ENCODE measurements around the gene BCORL1. TPM values are rescaled to one million over a fixed set of nuclear protein-coding genes. Genes with fewer than 3 reads are reported as not detected.

The BCORL1 gene
- total RNA-seq, 1 experiment from 2014 or later, result 30.8 TPM

DNA sequence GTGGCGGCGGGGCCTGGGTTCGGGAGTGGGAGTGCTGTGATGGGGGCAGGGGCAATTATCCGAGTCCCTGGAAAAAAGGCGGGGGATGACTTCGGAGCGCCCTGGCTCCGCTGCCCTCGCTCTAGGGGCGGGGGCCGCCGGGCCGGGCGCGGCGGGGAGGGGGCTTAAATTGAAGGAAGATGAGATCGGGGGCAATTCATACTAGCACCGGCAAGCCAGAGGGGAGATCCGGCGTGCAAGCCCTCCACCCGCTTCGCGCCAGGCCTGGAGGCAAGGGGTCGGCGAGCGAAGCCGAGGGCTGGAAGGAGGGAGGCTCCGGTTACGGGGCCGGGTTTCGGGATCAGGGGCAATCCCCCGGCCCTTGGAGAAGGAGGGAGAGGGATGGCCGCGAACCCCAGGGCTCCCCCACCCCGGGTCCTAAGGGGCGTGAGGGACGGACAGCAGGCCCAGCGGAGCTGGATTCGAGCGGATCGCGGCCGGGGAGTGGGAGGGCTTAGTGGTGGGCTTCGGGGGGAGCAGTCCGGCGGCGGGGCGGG is 1.2 kb downstream of the BCORL1 start:
- TF ChIP-seq, protein P1, sequence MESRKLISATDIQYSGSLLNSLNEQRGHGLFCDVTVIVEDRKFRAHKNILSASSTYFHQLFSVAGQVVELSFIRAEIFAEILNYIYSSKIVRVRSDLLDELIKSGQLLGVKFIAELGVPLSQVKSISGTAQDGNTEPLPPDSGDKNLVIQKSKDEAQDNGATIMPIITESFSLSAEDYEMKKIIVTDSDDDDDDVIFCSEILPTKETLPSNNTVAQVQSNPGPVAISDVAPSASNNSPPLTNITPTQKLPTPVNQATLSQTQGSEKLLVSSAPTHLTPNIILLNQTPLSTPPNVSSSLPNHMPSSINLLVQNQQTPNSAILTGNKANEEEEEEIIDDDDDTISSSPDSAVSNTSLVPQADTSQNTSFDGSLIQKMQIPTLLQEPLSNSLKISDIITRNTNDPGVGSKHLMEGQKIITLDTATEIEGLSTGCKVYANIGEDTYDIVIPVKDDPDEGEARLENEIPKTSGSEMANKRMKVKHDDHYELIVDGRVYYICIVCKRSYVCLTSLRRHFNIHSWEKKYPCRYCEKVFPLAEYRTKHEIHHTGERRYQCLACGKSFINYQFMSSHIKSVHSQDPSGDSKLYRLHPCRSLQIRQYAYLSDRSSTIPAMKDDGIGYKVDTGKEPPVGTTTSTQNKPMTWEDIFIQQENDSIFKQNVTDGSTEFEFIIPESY (IDR thresholded peaks at IDR 0.05; ENCODE audit: extremely low read depth, insufficient replicate concordance, low read length), result no peak
- TF ChIP-seq ZFX (IDR thresholded peaks at IDR 0.05) (no peak), EGR1 (IDR thresholded peaks at IDR 0.05; ENCODE audit: low read depth) (no peak), ELF1 (IDR thresholded peaks at IDR 0.05; ENCODE audit: borderline replicate concordance, low read depth) (no peak), CTCF (IDR thresholded peaks at IDR 0.05 in 2 of 3, conservative IDR thresholded peaks at IDR 0.05 in 1 of 3; ENCODE audit: borderline replicate concordance in 1 of 3, insufficient read depth in 1 of 3, low read depth in 2 of 3, low read length in 2 of 3) (no peak), POLR2AphosphoS5 (IDR thresholded peaks at IDR 0.05; ENCODE audit: low read depth, low read length) (no peak), SIN3A (IDR thresholded peaks at IDR 0.05; ENCODE audit: low read depth) (no peak), JUND (IDR thresholded peaks at IDR 0.05) (no peak), SP1 (IDR thresholded peaks at IDR 0.05; ENCODE audit: low read depth) (no peak), REST (IDR thresholded peaks at IDR 0.05; ENCODE audit: low read depth) (no peak), TCF7L2 (IDR thresholded peaks at IDR 0.05; ENCODE audit: borderline replicate concordance, extremely low read depth, insufficient read depth, insufficient read length) (no peak), EZH2phosphoT487 (IDR thresholded peaks at IDR 0.05; ENCODE audit: borderline replicate concordance) (no peak), ATF3 (IDR thresholded peaks at IDR 0.05) (no peak), SRF (IDR thresholded peaks at IDR 0.05; ENCODE audit: low read depth) (no peak), ZNF274 (IDR thresholded peaks at IDR 0.05; ENCODE audit: low read depth, low read length) (no peak)
- TF ChIP-seq, protein P2, sequence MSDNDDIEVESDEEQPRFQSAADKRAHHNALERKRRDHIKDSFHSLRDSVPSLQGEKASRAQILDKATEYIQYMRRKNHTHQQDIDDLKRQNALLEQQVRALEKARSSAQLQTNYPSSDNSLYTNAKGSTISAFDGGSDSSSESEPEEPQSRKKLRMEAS (IDR thresholded peaks at IDR 0.05), result no peak
- Histone ChIP-seq H3K36me3 (ENCODE audit: control insufficient read depth in 1 of 2, insufficient read depth in 2 of 2, low read length in 2 of 2) (no peaks in the 10 kb centered on the region), H2AFZ (ENCODE audit: low read depth, low read length, poor library complexity, severe bottlenecking) (no peak overlapping the region), H4K20me1 (ENCODE audit: insufficient read depth) (0 out of 2 replicates have a peak, but pooled peaks cover 3% of the 10 kb centered on the region), H3K9ac (ENCODE audit: low read length) (no peak overlapping the region), H3K4me3 (replicated peaks in 1 of 2; ENCODE audit: low read depth in 1 of 2, low read length in 2 of 2) (no peak overlapping the region), H3K27ac (ENCODE audit: low read depth, low read length) (no peak overlapping the region), H3K27me3 (ENCODE audit: insufficient read depth, low read length) (no peaks in the 10 kb centered on the region), H3K9me2 (ENCODE audit: insufficient read depth) (no peaks in the 10 kb centered on the region), H3K4me1 (ENCODE audit: control insufficient read depth in 1 of 2, insufficient read depth in 2 of 2, low read length in 2 of 2) (peaks cover 0 to 7% of the 10 kb centered on the region in 2 experiments; a peak in 1 of 4 replicates), H3K9me3 (ENCODE audit: control insufficient read depth in 1 of 2, insufficient read depth in 1 of 2, low read depth in 1 of 2, low read length in 2 of 2) (no peaks in the 10 kb centered on the region), H3K4me2 (ENCODE audit: low read length) (no peak overlapping the region), H3K79me2 (ENCODE audit: insufficient read depth, low read length) (peaks cover 35% of the 10 kb centered on the region)
- BruUV-seq (replicated peaks), result no TSS peak
- DNase-seq (ENCODE audit: low read depth, low spot score) (no peak), ATAC-seq (0 out of 2 replicates have a peak, but pooled peaks have one; percentile 3)
- intact Hi-C loops (cut with micrococcal nuclease), result loop anchor here (2.0 kb wide), 1 partner anchor 53 kb away; no protein-coding TSS in a partner anchor
- RAD21 ChIA-PET (ENCODE audit: low non-redundant PET in 1 of 2, low total read pairs in 2 of 2, uncharacterized antibody in 2 of 2, unreplicated experiment in 2 of 2), result no interaction called here
- CTCF ChIA-PET, result no interaction called here
- POLR2A ChIA-PET, result no interaction called here
